Glomerular endothelial cell (primary cell): ENCODE measurements around the gene ZPLD1. TPM values are rescaled to one million over a fixed set of nuclear protein-coding genes. Genes with fewer than 3 reads are reported as not detected.

Experiments
- DNase-seq: peaks from one replicate; pipeline ENCODE4 v3.0.0-alpha.2; 2011; ENCODE audit warnings: low read depth, low spot score; ENCODE audit errors: extremely low read depth
- total RNA-seq: library from RNA; depleted of rRNA; stranded (reverse); fragments of >200 nt; gene quantifications from 2 replicates; pipeline ENCODE4 v1.2.3, GENCODE V29; 2015

Gene ZPLD1
- total RNA-seq, 1 donor from 2014 or later, result not detected

DNA sequence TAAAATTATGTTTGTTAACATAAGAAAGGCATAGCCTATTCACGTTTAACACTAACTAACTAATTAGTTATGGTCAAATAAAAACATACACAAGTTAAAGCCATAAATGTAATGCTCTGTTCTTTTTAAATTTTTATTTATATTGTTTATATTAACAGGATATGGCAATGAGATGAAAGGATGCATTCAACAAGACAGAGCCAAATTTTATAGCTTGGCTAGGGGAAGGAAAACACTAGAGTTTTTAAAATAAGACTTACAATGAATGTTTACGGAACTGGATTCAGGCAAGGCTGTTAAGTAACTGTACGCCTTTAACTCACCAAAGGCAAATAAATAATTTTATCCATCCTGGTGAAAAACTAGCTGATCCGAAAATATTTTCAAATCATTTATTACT lies 86.4 kb downstream of the ZPLD1 start:
- DNase-seq, result no peak

DNA sequence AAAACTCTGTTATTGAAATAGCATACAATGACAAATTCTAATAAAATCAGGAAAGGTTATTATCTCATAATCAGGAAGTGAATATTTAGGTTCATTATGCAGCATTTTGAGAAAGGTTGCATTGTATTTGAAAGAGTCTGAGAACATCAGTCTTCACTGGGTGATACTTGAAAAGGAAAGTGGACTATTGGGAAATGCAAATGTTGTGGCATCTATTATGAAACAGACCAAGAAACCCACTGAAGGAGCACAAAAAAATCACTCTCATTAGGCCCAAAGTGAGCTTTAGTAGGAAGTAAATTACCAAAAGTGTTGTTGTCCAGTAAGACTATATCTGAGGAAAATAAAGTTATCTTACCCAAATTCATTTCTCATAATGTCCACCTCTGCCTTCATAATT lies 90.8 kb downstream of the ZPLD1 start:
- no peak for DNase-seq

DNA sequence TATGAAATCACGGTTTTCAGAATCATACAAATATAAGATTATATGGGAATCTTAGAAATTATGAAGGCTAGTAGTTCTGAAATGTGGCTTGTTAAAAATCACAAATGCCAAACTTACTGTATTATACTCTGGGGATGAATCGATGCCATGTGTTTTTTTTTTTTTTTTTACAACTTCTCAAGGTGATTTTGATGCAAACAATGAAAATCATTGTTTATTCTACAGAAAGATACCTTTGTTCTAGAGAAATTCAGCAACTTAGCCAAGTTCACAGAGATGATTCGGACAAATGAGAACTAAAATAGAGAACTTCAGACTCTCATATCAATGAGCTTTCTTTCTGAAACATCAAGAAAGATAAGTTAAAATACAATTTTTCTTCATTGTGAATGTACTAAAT lies 92.0 kb downstream of the ZPLD1 start:
- DNase-seq, result no peak

DNA sequence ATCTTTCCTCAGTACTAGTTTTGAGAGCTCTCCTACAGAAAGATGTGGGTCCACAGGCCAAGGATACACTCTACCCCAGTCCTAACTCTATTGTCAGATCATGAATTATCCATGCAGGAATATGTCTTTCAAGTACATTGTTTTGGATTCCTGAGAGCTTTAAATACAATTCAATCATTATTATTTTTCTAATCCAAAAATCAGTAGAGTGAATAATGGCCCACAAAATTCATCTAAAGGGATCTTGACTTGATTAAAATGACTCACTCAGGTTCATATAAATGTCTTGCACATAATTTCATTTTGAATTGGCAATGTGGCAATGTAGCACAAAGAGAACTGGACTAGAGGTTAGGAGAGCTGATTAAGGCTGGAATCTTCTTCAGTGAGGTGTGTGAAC lies 93.9 kb downstream of the ZPLD1 start:
- no peak for DNase-seq
